ENCODE data around the gene SMYD2. TPM values are rescaled to one million over a fixed set of nuclear protein-coding genes. Genes with fewer than 3 reads are reported as not detected.

SMYD2 gene, protein sequence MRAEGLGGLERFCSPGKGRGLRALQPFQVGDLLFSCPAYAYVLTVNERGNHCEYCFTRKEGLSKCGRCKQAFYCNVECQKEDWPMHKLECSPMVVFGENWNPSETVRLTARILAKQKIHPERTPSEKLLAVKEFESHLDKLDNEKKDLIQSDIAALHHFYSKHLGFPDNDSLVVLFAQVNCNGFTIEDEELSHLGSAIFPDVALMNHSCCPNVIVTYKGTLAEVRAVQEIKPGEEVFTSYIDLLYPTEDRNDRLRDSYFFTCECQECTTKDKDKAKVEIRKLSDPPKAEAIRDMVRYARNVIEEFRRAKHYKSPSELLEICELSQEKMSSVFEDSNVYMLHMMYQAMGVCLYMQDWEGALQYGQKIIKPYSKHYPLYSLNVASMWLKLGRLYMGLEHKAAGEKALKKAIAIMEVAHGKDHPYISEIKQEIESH
- 26.4 and 36.0 TPM in 2 replicates for total RNA-seq

DNA sequence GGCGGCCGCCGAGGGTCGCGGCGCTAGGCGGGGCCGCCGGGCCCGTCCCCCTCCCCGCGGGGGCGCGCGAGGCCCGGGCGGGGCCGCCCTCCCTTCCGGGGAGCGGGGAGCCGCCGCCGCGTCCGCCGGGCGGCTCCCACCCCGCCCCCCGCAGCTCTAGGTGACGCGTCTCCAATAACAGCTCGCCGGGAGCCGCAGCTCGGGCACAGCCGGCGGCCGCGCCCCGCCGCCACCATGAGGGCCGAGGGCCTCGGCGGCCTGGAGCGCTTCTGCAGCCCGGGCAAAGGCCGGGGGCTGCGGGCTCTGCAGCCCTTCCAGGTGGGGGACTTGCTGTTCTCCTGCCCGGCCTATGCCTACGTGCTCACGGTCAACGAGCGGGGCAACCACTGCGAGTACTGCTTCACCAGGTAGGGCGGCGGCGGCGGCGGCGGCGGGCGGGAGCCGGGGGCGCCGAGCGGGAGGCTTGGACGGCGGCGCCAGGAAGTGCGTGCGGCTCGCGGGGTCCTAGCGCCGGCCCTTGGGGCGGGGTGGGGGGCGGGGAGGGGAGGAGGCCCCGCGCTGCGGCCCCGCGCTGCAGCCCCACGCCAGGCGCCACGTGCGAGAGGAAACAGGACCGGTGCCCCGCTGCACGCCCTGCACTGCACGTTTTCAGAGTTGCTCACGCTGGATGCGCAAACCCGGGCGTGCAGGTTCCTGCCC lies at the start of gene SMYD2:
Gene SMYD2, plus strand, starts transcription at position 139 of the 699 bp plus-strand sequence. Its CDS starts 96 bp downstream, at position 235.

Data from smooth muscle cell of the pulmonary artery (primary cell).